ENCODE data around the gene H2BK1. TPM values are rescaled to one million over a fixed set of nuclear protein-coding genes. Genes with fewer than 3 reads are reported as not detected.

H2BK1 gene
- total and polyA plus RNA-seq, 2 of the 13 experiments (the other 11 are each of a cell fraction or from before 2014, with no cell fraction given) = not detected

DNA sequence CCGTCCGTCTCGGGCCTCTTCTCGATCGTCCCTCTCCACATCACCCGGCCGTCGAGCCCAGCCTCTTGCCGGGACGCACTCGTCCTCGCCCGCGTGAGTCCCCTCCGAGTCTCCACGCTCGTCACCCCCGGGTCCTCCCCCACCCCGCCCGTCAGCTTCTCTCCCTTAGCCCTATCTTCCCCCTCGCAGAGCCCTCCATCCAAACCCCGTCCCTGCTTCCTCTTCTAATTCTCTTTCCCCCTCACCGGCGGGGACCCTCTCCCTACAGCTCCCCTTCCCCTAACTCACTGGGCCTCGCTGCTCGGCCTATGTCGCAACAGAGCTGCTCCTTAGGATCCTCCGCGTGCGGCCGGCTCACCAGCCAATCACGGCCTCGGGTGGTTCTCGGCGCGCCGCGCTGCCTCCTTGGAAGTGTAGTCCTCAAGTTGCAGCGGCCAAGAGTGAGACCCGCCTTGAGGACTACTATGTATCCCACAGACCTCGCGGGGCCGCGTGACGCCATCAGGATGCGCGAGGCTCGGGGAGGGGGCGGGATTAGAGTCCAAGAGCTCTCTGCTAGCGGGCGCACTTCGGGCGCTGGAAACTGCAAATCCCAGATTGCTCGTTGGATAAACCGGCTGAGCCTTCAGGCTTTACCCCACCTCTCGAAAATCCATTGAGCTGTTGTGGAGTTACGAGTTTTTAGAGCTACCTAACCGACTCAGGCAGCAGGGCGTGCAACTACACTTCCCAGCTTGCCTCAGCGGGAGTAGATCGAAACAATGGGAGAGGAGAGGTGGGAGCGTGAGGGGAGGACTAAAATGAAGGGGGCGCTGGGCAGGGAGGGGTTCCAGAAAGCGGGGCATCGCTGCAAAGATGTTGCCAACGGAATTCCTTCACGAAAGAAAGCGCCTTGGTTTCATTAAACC, 16.8 kb upstream of the H2BK1 start, which contains the start of gene ABCF2 (continued):
- TF ChIP-seq, protein P1, sequence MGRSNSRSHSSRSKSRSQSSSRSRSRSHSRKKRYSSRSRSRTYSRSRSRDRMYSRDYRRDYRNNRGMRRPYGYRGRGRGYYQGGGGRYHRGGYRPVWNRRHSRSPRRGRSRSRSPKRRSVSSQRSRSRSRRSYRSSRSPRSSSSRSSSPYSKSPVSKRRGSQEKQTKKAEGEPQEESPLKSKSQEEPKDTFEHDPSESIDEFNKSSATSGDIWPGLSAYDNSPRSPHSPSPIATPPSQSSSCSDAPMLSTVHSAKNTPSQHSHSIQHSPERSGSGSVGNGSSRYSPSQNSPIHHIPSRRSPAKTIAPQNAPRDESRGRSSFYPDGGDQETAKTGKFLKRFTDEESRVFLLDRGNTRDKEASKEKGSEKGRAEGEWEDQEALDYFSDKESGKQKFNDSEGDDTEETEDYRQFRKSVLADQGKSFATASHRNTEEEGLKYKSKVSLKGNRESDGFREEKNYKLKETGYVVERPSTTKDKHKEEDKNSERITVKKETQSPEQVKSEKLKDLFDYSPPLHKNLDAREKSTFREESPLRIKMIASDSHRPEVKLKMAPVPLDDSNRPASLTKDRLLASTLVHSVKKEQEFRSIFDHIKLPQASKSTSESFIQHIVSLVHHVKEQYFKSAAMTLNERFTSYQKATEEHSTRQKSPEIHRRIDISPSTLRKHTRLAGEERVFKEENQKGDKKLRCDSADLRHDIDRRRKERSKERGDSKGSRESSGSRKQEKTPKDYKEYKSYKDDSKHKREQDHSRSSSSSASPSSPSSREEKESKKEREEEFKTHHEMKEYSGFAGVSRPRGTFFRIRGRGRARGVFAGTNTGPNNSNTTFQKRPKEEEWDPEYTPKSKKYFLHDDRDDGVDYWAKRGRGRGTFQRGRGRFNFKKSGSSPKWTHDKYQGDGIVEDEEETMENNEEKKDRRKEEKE (IDR thresholded peaks at IDR 0.05) = no peak
- TF ChIP-seq, protein P2, sequence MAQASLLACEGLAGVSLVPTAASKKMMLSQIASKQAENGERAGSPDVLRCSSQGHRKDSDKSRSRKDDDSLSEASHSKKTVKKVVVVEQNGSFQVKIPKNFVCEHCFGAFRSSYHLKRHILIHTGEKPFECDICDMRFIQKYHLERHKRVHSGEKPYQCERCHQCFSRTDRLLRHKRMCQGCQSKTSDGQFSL (CRISPR knock-in tag; IDR thresholded peaks at IDR 0.05) = no peak
- TF ChIP-seq, protein P3, sequence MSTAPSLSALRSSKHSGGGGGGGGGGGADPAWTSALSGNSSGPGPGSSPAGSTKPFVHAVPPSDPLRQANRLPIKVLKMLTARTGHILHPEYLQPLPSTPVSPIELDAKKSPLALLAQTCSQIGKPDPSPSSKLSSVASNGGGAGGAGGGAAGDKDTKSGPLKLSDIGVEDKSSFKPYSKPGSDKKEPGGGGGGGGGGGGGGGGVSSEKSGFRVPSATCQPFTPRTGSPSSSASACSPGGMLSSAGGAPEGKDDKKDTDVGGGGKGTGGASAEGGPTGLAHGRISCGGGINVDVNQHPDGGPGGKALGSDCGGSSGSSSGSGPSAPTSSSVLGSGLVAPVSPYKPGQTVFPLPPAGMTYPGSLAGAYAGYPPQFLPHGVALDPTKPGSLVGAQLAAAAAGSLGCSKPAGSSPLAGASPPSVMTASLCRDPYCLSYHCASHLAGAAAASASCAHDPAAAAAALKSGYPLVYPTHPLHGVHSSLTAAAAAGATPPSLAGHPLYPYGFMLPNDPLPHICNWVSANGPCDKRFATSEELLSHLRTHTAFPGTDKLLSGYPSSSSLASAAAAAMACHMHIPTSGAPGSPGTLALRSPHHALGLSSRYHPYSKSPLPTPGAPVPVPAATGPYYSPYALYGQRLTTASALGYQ (CRISPR knock-in tag; IDR thresholded peaks at IDR 0.05) = no peak; the same call in 1 of the 2 replicates
- no peak for TF ChIP-seq ZFP36 (IDR thresholded peaks at IDR 0.05; ENCODE audit: borderline replicate concordance, low read depth, low read length, partially characterized antibody)
- 0 out of 2 replicates have a peak, but pooled peaks have one; percentile 4 for TF ChIP-seq ZNF644 (CRISPR knock-in tag; IDR thresholded peaks at IDR 0.05; ENCODE audit: low read depth)
- no peak for TF ChIP-seq ZNF234 (CRISPR knock-in tag; conservative IDR thresholded peaks at IDR 0.05)
- no peak for TF ChIP-seq ZNF253 (CRISPR knock-in tag; IDR thresholded peaks at IDR 0.05; ENCODE audit: borderline replicate concordance)
- no peak for TF ChIP-seq CENPT (CRISPR knock-in tag; IDR thresholded peaks at IDR 0.05; ENCODE audit: low read depth)
- TF ChIP-seq NRL (CRISPR knock-in tag; IDR thresholded peaks at IDR 0.05; ENCODE audit: borderline replicate concordance) = no peak; the same call in 1 of the 2 replicates
- TF ChIP-seq XRCC5 (optimal IDR thresholded peaks at IDR 0.05; ENCODE audit: low read length) = peak; percentile 70
- TF ChIP-seq MYC (CRISPR knock-in tag; IDR thresholded peaks at IDR 0.05; ENCODE audit: borderline replicate concordance) = peak; percentile 85
- TF ChIP-seq, protein P4, sequence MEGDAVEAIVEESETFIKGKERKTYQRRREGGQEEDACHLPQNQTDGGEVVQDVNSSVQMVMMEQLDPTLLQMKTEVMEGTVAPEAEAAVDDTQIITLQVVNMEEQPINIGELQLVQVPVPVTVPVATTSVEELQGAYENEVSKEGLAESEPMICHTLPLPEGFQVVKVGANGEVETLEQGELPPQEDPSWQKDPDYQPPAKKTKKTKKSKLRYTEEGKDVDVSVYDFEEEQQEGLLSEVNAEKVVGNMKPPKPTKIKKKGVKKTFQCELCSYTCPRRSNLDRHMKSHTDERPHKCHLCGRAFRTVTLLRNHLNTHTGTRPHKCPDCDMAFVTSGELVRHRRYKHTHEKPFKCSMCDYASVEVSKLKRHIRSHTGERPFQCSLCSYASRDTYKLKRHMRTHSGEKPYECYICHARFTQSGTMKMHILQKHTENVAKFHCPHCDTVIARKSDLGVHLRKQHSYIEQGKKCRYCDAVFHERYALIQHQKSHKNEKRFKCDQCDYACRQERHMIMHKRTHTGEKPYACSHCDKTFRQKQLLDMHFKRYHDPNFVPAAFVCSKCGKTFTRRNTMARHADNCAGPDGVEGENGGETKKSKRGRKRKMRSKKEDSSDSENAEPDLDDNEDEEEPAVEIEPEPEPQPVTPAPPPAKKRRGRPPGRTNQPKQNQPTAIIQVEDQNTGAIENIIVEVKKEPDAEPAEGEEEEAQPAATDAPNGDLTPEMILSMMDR (CRISPR knock-in tag; IDR thresholded peaks at IDR 0.05) = peak; percentile 40
- TF ChIP-seq, protein P5, sequence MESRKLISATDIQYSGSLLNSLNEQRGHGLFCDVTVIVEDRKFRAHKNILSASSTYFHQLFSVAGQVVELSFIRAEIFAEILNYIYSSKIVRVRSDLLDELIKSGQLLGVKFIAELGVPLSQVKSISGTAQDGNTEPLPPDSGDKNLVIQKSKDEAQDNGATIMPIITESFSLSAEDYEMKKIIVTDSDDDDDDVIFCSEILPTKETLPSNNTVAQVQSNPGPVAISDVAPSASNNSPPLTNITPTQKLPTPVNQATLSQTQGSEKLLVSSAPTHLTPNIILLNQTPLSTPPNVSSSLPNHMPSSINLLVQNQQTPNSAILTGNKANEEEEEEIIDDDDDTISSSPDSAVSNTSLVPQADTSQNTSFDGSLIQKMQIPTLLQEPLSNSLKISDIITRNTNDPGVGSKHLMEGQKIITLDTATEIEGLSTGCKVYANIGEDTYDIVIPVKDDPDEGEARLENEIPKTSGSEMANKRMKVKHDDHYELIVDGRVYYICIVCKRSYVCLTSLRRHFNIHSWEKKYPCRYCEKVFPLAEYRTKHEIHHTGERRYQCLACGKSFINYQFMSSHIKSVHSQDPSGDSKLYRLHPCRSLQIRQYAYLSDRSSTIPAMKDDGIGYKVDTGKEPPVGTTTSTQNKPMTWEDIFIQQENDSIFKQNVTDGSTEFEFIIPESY (CRISPR knock-in tag; IDR thresholded peaks at IDR 0.05) = no peak
- TF ChIP-seq, protein P6, sequence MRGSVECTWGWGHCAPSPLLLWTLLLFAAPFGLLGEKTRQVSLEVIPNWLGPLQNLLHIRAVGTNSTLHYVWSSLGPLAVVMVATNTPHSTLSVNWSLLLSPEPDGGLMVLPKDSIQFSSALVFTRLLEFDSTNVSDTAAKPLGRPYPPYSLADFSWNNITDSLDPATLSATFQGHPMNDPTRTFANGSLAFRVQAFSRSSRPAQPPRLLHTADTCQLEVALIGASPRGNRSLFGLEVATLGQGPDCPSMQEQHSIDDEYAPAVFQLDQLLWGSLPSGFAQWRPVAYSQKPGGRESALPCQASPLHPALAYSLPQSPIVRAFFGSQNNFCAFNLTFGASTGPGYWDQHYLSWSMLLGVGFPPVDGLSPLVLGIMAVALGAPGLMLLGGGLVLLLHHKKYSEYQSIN (CRISPR knock-in tag; IDR thresholded peaks at IDR 0.05; ENCODE audit: borderline replicate concordance) = no peak
- TF ChIP-seq, protein P7, sequence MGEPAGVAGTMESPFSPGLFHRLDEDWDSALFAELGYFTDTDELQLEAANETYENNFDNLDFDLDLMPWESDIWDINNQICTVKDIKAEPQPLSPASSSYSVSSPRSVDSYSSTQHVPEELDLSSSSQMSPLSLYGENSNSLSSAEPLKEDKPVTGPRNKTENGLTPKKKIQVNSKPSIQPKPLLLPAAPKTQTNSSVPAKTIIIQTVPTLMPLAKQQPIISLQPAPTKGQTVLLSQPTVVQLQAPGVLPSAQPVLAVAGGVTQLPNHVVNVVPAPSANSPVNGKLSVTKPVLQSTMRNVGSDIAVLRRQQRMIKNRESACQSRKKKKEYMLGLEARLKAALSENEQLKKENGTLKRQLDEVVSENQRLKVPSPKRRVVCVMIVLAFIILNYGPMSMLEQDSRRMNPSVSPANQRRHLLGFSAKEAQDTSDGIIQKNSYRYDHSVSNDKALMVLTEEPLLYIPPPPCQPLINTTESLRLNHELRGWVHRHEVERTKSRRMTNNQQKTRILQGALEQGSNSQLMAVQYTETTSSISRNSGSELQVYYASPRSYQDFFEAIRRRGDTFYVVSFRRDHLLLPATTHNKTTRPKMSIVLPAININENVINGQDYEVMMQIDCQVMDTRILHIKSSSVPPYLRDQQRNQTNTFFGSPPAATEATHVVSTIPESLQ (CRISPR knock-in tag; conservative IDR thresholded peaks at IDR 0.05) = no peak
